ENCODE data around the gene ITGA1. TPM values are rescaled to one million over a fixed set of nuclear protein-coding genes. Genes with fewer than 3 reads are reported as not detected.

Gene ITGA1
- total RNA-seq, 1 donor = 31.8 TPM

- no peak for TF ChIP-seq CTCF (IDR thresholded peaks at IDR 0.05; ENCODE audit: extremely low read depth, low read depth, low read length)
- Histone ChIP-seq H2AFZ (ENCODE audit: low read length) (no peak overlapping the region), H3K27me3 (ENCODE audit: insufficient read depth, low read length) (no peaks in the 10 kb centered on the region), H3K9me3 (ENCODE audit: low read depth, low read length) (no peaks in the 10 kb centered on the region), H4K20me1 (ENCODE audit: insufficient read depth, low read length) (no peaks in the 10 kb centered on the region), H3K4me3 (ENCODE audit: insufficient read depth, low read length) (no peak overlapping the region), H3K4me1 (ENCODE audit: insufficient read depth, low read length) (peaks cover 11% of the 10 kb centered on the region), H3K79me2 (ENCODE audit: insufficient read depth, low read length) (peaks cover 4% of the 10 kb centered on the region), H3K27ac (ENCODE audit: low read depth, low read length) (no peak overlapping the region), H3K4me2 (ENCODE audit: insufficient read depth, low read length) (no peak overlapping the region), H3K36me3 (ENCODE audit: insufficient read depth, low read length) (no peaks in the 10 kb centered on the region)
- no peak for DNase-seq (ENCODE audit: insufficient read length, low spot score, missing footprints)
These were observed 3.6 kb downstream of the ITGA1 start for GRCh38 chr5:52791366-52791765.

- no peaks in the 10 kb centered on the region for H4K20me1 ChIP-seq (ENCODE audit: insufficient read depth, low read length)
- no peaks in the 10 kb centered on the region for H3K27me3 ChIP-seq (ENCODE audit: insufficient read depth, low read length)
- H3K27ac ChIP-seq (ENCODE audit: low read depth, low read length) = no peak overlapping the region
- no peaks in the 10 kb centered on the region for H3K36me3 ChIP-seq (ENCODE audit: insufficient read depth, low read length)
- no peak overlapping the region for H3K4me3 ChIP-seq (ENCODE audit: insufficient read depth, low read length)
- peaks cover 15% of the 10 kb centered on the region for H3K79me2 ChIP-seq (ENCODE audit: insufficient read depth, low read length)
- no peak overlapping the region for H2AFZ ChIP-seq (ENCODE audit: low read length)
- H3K4me2 ChIP-seq (ENCODE audit: insufficient read depth, low read length) = no peak overlapping the region
- no peak for TF ChIP-seq CTCF (IDR thresholded peaks at IDR 0.05; ENCODE audit: extremely low read depth, low read depth, low read length)
- DNase-seq (ENCODE audit: insufficient read length, low spot score, missing footprints) = no peak
- peaks cover 14% of the 10 kb centered on the region for H3K4me1 ChIP-seq (ENCODE audit: insufficient read depth, low read length)
- H3K9me3 ChIP-seq (ENCODE audit: low read depth, low read length) = no peaks in the 10 kb centered on the region
These were observed 6.8 kb downstream of the ITGA1 start for GRCh38 chr5:52794519-52794918.

GRCh38 chr5:52796031-52796430, 8.3 kb downstream of the ITGA1 start:
- no peak overlapping the region for H3K27ac ChIP-seq (ENCODE audit: low read depth, low read length)
- no peaks in the 10 kb centered on the region for H3K27me3 ChIP-seq (ENCODE audit: insufficient read depth, low read length)
- H3K4me3 ChIP-seq (ENCODE audit: insufficient read depth, low read length) = no peak overlapping the region
- H3K79me2 ChIP-seq (ENCODE audit: insufficient read depth, low read length) = peaks cover 23% of the 10 kb centered on the region
- TF ChIP-seq CTCF (IDR thresholded peaks at IDR 0.05; ENCODE audit: extremely low read depth, low read depth, low read length) = no peak
- no peak for DNase-seq (ENCODE audit: insufficient read length, low spot score, missing footprints)
- peaks cover 13% of the 10 kb centered on the region for H3K4me1 ChIP-seq (ENCODE audit: insufficient read depth, low read length)
- H3K4me2 ChIP-seq (ENCODE audit: insufficient read depth, low read length) = no peak overlapping the region
- no peaks in the 10 kb centered on the region for H3K9me3 ChIP-seq (ENCODE audit: low read depth, low read length)
- no peaks in the 10 kb centered on the region for H3K36me3 ChIP-seq (ENCODE audit: insufficient read depth, low read length)
- no peak overlapping the region for H2AFZ ChIP-seq (ENCODE audit: low read length)
- H4K20me1 ChIP-seq (ENCODE audit: insufficient read depth, low read length) = peaks cover 1% of the 10 kb centered on the region

- no peak overlapping the region for H3K4me3 ChIP-seq (ENCODE audit: insufficient read depth, low read length)
- H3K36me3 ChIP-seq (ENCODE audit: insufficient read depth, low read length) = peaks cover 5% of the 10 kb centered on the region
- peaks cover 29% of the 10 kb centered on the region for H3K79me2 ChIP-seq (ENCODE audit: insufficient read depth, low read length)
- H3K27me3 ChIP-seq (ENCODE audit: insufficient read depth, low read length) = no peaks in the 10 kb centered on the region
- H4K20me1 ChIP-seq (ENCODE audit: insufficient read depth, low read length) = peaks cover 7% of the 10 kb centered on the region
- peaks cover 16% of the 10 kb centered on the region for H3K4me1 ChIP-seq (ENCODE audit: insufficient read depth, low read length)
- no peak for DNase-seq (ENCODE audit: insufficient read length, low spot score, missing footprints)
- no peaks in the 10 kb centered on the region for H3K9me3 ChIP-seq (ENCODE audit: low read depth, low read length)
- H3K27ac ChIP-seq (ENCODE audit: low read depth, low read length) = no peak overlapping the region
- no peak overlapping the region for H2AFZ ChIP-seq (ENCODE audit: low read length)
- no peak overlapping the region for H3K4me2 ChIP-seq (ENCODE audit: insufficient read depth, low read length)
- no peak for TF ChIP-seq CTCF (IDR thresholded peaks at IDR 0.05; ENCODE audit: extremely low read depth, low read depth, low read length)
These were observed 8.9 kb downstream of the ITGA1 start for GRCh38 chr5:52796516-52797103.

All from osteoblast (primary cell).